OCI-LY1 (cell line): ENCODE results near the gene KPNA1.

Source experiments
- H2AFZ ChIP-seq: fragments of 200-600 bp; sonication (generic), shearing (Covaris generic); 2 replicates; pipeline ENCODE4 v1.6.0; 2014; ENCODE audit warnings: antibody characterized with exemption, mild to moderate bottlenecking, low read length
- H3F3A ChIP-seq: fragments of 200-600 bp; sonication (generic), shearing (Covaris generic); 2 replicates; pipeline ENCODE4 v1.6.0; 2014; ENCODE audit warnings: mild to moderate bottlenecking, antibody characterized with exemption, low read length, moderate library complexity; ENCODE audit not compliant: insufficient read depth
- H3K27ac ChIP-seq: fragments of 200-600 bp; sonication (generic); 2 replicates; pipeline ENCODE4 v1.5.1; 2014; ENCODE audit warnings: low read length, mixed run types, mild to moderate bottlenecking, low read depth; ENCODE audit not compliant: poor library complexity, severe bottlenecking
- H3K27me3 ChIP-seq: fragments of 200-600 bp; sonication (generic); 2 replicates; pipeline ENCODE4 v1.6.0; 2014; ENCODE audit warnings: antibody characterized with exemption, mild to moderate bottlenecking, low read length, moderate library complexity; ENCODE audit not compliant: insufficient read depth
- H3K36me3 ChIP-seq: fragments of 200-600 bp; sonication (generic); 2 replicates; pipeline ENCODE4 v1.6.1; 2014; ENCODE audit warnings: mild to moderate bottlenecking, antibody characterized with exemption, low read length, moderate library complexity, mixed read lengths; ENCODE audit not compliant: insufficient read depth
- H3K4me1 ChIP-seq: fragments of 200-600 bp; sonication (generic); 2 replicates; pipeline ENCODE4 v1.5.1; 2014; ENCODE audit warnings: mild to moderate bottlenecking, low read length, moderate library complexity; ENCODE audit not compliant: insufficient read depth, severe bottlenecking
- H3K4me2 ChIP-seq: fragments of 200-600 bp; sonication (generic), shearing (Covaris generic); 2 replicates; pipeline ENCODE4 v1.6.1; 2014; ENCODE audit warnings: low read length
- H3K4me3 ChIP-seq: fragments of 200-600 bp; sonication (generic); 2 replicates; pipeline ENCODE4 v1.5.1; 2014; ENCODE audit warnings: low read length, low read depth, mild to moderate bottlenecking, mixed read lengths; ENCODE audit not compliant: poor library complexity, severe bottlenecking
- H3K79me2 ChIP-seq: fragments of 200-600 bp; shearing (Covaris generic); 2 replicates; pipeline ENCODE4 v1.6.1; 2016; ENCODE audit warnings: mixed run types, low read length, mixed read lengths; ENCODE audit not compliant: insufficient read depth
- H3K9ac ChIP-seq: fragments of 200-600 bp; sonication (generic), shearing (Covaris generic); 2 replicates; pipeline ENCODE4 v1.6.1; 2014; ENCODE audit warnings: mild to moderate bottlenecking, low read length, mixed read lengths
- H3K9me2 ChIP-seq: fragments of 200-600 bp; sonication (generic), shearing (Covaris generic); 2 replicates; pipeline ENCODE4 v1.6.1; 2014; ENCODE audit warnings: low read depth, mild to moderate bottlenecking, low read length, mixed read lengths
- H3K9me3 ChIP-seq: fragments of 200-600 bp; shearing (Covaris generic); 2 replicates; pipeline ENCODE4 v1.6.1; 2014; ENCODE audit warnings: low read length, mixed read lengths
- H4K20me1 ChIP-seq: fragments of 200-600 bp; sonication (generic), shearing (Covaris generic); 2 replicates; pipeline ENCODE4 v1.6.0; 2016; ENCODE audit warnings: mild to moderate bottlenecking, low read length; ENCODE audit not compliant: insufficient read depth
- EZH2 ChIP-seq: fragments of 200-600 bp; sonication (generic), shearing (Covaris generic); IDR thresholded peaks from 2 replicates; pipeline ENCODE4 v1.8.0; 2017; ENCODE audit warnings: borderline replicate concordance, mixed run types, mild to moderate bottlenecking, antibody characterized with exemption, low read length, moderate library complexity, mixed read lengths
- TF ChIP-seq, protein P1 (sequence below): fragments of 200-600 bp; sonication (generic), shearing (Covaris generic); IDR thresholded peaks from 2 replicates; pipeline ENCODE4 v1.5.1; 2017; ENCODE audit warnings: mild to moderate bottlenecking, antibody characterized with exemption, low read length, moderate library complexity, mixed read lengths

Gene KPNA1

GRCh38 chr3:122374034-122374433 is 140.7 kb downstream of the KPNA1 start:
- H3K4me3 ChIP-seq: no peak overlapping the region
- peaks cover 27% of the 10 kb centered on the region; the same call in 1 of the 2 replicates for H3K36me3 ChIP-seq
- H3K9me3 ChIP-seq: no peaks in the 10 kb centered on the region
- H2AFZ ChIP-seq: no peak overlapping the region
- no peak for TF ChIP-seq EZH2
- TF ChIP-seq, protein P1, sequence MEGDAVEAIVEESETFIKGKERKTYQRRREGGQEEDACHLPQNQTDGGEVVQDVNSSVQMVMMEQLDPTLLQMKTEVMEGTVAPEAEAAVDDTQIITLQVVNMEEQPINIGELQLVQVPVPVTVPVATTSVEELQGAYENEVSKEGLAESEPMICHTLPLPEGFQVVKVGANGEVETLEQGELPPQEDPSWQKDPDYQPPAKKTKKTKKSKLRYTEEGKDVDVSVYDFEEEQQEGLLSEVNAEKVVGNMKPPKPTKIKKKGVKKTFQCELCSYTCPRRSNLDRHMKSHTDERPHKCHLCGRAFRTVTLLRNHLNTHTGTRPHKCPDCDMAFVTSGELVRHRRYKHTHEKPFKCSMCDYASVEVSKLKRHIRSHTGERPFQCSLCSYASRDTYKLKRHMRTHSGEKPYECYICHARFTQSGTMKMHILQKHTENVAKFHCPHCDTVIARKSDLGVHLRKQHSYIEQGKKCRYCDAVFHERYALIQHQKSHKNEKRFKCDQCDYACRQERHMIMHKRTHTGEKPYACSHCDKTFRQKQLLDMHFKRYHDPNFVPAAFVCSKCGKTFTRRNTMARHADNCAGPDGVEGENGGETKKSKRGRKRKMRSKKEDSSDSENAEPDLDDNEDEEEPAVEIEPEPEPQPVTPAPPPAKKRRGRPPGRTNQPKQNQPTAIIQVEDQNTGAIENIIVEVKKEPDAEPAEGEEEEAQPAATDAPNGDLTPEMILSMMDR: no peak
- no peak overlapping the region for H3K4me2 ChIP-seq
- no peaks in the 10 kb centered on the region for H3K27me3 ChIP-seq
- H3K4me1 ChIP-seq: no peaks in the 10 kb centered on the region
- no peaks in the 10 kb centered on the region for H3K9me2 ChIP-seq
- H3K27ac ChIP-seq: no peak overlapping the region
- peaks cover 17% of the 10 kb centered on the region for H3K79me2 ChIP-seq
- no peaks in the 10 kb centered on the region for H3F3A ChIP-seq
- H3K9ac ChIP-seq: no peak overlapping the region
- no peaks in the 10 kb centered on the region for H4K20me1 ChIP-seq
